HEK293 (cell line): ENCODE data around the gene CADPS2.

ENCODE experiments used
- IKZF3 ChIP-seq: fragments of 450-650 bp; IDR thresholded peaks from 2 replicates; pipeline ENCODE4 v1.5.0; 2018; ENCODE audit warnings: missing biosample characterization, mild to moderate bottlenecking, missing genetic modification characterization, moderate library complexity
- ZBTB17 ChIP-seq: fragments of 450-650 bp; formaldehyde crosslinking; IDR thresholded peaks from 2 replicates; pipeline ENCODE4 v1.5.1; 2016; ENCODE audit warnings: missing biosample characterization, missing genetic modification characterization
- ZFP3 ChIP-seq: fragments of 450-650 bp; formaldehyde crosslinking; IDR thresholded peaks from 2 replicates; pipeline ENCODE4 v1.5.1; 2016; ENCODE audit warnings: low read depth, missing biosample characterization, missing genetic modification characterization
- ZNF132 ChIP-seq: fragments of 450-650 bp; formaldehyde crosslinking; IDR thresholded peaks from 2 replicates; pipeline ENCODE4 v1.5.1; 2017; ENCODE audit warnings: missing biosample characterization, missing genetic modification characterization, borderline replicate concordance
- ZNF174 ChIP-seq: fragments of 450-650 bp; formaldehyde crosslinking; IDR thresholded peaks from 2 replicates; pipeline ENCODE4 v1.5.0; 2017; ENCODE audit warnings: missing biosample characterization, mild to moderate bottlenecking, missing genetic modification characterization
- ZNF311 ChIP-seq: fragments of 450-650 bp; formaldehyde crosslinking; IDR thresholded peaks from 2 replicates; pipeline ENCODE4 v1.5.1; 2017; ENCODE audit warnings: missing biosample characterization, missing genetic modification characterization, borderline replicate concordance
- ZNF777 ChIP-seq: fragments of 450-650 bp; formaldehyde crosslinking; IDR thresholded peaks from 2 replicates; pipeline ENCODE4 v1.5.1; 2017; ENCODE audit warnings: missing biosample characterization, missing genetic modification characterization, borderline replicate concordance
- TF ChIP-seq, protein P1 (sequence below): fragments of 450-650 bp; formaldehyde crosslinking; IDR thresholded peaks from 2 replicates; pipeline ENCODE4 v1.5.1; 2016; ENCODE audit warnings: missing biosample characterization, missing genetic modification characterization
- TF ChIP-seq, protein P2 (sequence below): fragments of 450-650 bp; formaldehyde crosslinking; IDR thresholded peaks from 2 replicates; pipeline ENCODE4 v1.5.1; 2016; ENCODE audit warnings: missing biosample characterization, missing genetic modification characterization

DNA sequence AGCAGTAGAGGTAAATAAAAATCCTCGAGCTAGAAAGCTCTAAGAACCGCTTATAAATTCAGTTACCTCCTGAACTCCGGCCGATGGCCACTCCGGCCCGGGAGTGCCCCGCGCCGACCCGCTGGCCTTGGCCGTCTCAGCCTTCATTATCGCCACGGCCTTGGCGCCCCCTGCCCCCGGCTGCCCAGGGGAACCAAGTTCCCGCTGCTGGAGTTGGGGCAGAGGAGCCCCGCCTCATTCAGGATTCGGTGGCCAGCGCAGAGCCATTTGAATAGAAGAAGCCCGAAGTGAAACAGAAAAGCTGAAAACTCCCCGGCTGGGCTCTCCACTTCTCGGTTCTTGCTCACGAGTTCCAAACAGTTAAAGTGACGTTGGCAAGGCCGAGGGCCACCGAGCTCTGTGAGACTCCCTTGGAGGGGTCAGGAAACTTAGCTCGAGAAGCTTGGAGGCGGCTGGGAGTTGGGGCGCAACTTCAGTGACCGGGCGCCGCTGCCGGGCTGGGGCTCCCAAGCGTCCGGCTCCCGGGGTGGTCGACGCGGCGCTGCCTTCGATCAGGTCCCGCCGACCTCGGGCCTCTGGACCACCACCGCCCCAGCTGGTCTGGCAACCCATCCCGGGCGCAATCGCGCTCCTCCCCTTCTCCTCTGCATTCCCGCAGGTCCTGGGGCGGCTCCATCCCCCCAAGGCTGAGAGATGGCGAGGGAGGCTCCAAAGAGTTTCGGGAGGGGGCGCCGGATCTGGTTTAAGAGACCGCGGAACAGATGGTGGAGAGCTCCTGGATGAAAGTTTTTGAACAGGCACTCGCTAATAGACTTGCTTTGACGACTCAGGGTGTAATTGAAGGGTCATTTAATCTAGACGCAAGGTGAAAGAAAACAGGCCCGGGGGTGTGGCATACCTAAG lies 575.9 kb downstream of the CADPS2 start:
- TF ChIP-seq, protein P1, sequence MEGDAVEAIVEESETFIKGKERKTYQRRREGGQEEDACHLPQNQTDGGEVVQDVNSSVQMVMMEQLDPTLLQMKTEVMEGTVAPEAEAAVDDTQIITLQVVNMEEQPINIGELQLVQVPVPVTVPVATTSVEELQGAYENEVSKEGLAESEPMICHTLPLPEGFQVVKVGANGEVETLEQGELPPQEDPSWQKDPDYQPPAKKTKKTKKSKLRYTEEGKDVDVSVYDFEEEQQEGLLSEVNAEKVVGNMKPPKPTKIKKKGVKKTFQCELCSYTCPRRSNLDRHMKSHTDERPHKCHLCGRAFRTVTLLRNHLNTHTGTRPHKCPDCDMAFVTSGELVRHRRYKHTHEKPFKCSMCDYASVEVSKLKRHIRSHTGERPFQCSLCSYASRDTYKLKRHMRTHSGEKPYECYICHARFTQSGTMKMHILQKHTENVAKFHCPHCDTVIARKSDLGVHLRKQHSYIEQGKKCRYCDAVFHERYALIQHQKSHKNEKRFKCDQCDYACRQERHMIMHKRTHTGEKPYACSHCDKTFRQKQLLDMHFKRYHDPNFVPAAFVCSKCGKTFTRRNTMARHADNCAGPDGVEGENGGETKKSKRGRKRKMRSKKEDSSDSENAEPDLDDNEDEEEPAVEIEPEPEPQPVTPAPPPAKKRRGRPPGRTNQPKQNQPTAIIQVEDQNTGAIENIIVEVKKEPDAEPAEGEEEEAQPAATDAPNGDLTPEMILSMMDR (tag by site-specific recombination): no peak
- TF ChIP-seq ZFP3 (tag by site-specific recombination) (no peak), IKZF3 (tag by site-specific recombination) (no peak), ZBTB17 (no peak), ZNF132 (tag by site-specific recombination) (no peak), ZNF777 (no peak), ZNF311 (tag by site-specific recombination) (no peak), ZNF174 (tag by site-specific recombination) (no peak)
- TF ChIP-seq, protein P2, sequence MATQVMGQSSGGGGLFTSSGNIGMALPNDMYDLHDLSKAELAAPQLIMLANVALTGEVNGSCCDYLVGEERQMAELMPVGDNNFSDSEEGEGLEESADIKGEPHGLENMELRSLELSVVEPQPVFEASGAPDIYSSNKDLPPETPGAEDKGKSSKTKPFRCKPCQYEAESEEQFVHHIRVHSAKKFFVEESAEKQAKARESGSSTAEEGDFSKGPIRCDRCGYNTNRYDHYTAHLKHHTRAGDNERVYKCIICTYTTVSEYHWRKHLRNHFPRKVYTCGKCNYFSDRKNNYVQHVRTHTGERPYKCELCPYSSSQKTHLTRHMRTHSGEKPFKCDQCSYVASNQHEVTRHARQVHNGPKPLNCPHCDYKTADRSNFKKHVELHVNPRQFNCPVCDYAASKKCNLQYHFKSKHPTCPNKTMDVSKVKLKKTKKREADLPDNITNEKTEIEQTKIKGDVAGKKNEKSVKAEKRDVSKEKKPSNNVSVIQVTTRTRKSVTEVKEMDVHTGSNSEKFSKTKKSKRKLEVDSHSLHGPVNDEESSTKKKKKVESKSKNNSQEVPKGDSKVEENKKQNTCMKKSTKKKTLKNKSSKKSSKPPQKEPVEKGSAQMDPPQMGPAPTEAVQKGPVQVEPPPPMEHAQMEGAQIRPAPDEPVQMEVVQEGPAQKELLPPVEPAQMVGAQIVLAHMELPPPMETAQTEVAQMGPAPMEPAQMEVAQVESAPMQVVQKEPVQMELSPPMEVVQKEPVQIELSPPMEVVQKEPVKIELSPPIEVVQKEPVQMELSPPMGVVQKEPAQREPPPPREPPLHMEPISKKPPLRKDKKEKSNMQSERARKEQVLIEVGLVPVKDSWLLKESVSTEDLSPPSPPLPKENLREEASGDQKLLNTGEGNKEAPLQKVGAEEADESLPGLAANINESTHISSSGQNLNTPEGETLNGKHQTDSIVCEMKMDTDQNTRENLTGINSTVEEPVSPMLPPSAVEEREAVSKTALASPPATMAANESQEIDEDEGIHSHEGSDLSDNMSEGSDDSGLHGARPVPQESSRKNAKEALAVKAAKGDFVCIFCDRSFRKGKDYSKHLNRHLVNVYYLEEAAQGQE (tag by site-specific recombination): no peak
